ENCODE data around the gene HGS. TPM values are rescaled to one million over a fixed set of nuclear protein-coding genes. Genes with fewer than 3 reads are reported as not detected.
A peak's percentile ranks its signal among the peaks of the same experiment; 100 is the strongest.

The HGS gene
- total and polyA plus RNA-seq, 2 of the 13 experiments (the other 11 are each of a cell fraction or from before 2014, with no cell fraction given), result 73.3 to 78.1 TPM

DNA sequence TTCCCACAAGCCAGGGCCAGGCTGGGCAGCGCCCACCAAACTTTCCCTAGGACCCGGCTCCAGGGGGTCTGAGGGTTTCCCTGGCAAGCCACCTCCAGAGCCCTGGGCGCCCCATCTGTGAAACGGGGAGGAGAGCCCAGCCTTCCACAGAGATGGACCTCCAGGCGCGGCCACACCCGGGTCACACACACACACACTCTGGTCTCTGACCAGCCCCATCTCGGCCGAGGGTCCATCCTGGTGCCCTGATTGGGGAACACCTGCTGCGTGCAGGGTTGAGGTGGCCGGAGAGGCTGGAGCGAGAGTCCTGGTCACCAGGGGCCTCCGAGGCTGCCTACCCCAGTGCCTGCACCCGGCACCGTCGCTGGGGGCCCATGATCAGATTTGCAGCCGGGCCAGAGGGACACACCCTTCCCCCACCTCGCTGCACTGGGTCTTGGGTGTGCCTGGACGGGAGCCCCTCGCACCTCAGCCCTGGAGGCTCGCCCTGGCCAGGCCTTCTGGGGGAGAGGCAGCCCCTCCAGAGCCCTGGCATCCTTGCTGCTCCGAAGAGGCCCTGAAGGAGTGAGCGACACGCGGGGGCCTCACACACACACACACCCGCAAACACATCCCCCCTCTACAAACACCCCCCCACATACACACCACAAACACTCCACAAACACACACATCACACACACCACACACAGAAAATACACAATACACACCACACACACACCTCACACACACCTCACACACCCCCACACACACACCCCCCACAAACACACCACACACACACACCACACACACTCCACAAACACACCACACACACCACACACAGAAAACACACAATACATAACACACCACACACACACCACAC lies 58.0 kb downstream of the HGS start (continued):
- TF ChIP-seq, protein P1, sequence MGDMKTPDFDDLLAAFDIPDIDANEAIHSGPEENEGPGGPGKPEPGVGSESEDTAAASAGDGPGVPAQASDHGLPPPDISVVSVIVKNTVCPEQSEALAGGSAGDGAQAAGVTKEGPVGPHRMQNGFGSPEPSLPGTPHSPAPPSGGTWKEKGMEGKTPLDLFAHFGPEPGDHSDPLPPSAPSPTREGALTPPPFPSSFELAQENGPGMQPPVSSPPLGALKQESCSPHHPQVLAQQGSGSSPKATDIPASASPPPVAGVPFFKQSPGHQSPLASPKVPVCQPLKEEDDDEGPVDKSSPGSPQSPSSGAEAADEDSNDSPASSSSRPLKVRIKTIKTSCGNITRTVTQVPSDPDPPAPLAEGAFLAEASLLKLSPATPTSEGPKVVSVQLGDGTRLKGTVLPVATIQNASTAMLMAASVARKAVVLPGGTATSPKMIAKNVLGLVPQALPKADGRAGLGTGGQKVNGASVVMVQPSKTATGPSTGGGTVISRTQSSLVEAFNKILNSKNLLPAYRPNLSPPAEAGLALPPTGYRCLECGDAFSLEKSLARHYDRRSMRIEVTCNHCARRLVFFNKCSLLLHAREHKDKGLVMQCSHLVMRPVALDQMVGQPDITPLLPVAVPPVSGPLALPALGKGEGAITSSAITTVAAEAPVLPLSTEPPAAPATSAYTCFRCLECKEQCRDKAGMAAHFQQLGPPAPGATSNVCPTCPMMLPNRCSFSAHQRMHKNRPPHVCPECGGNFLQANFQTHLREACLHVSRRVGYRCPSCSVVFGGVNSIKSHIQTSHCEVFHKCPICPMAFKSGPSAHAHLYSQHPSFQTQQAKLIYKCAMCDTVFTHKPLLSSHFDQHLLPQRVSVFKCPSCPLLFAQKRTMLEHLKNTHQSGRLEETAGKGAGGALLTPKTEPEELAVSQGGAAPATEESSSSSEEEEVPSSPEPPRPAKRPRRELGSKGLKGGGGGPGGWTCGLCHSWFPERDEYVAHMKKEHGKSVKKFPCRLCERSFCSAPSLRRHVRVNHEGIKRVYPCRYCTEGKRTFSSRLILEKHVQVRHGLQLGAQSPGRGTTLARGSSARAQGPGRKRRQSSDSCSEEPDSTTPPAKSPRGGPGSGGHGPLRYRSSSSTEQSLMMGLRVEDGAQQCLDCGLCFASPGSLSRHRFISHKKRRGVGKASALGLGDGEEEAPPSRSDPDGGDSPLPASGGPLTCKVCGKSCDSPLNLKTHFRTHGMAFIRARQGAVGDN (CRISPR knock-in tag; IDR thresholded peaks at IDR 0.05), result peak; percentile 56
- TF ChIP-seq ZIK1 (CRISPR knock-in tag; IDR thresholded peaks at IDR 0.05; ENCODE audit: borderline replicate concordance, low read depth) (no peak), GLI4 (CRISPR knock-in tag; IDR thresholded peaks at IDR 0.05; ENCODE audit: borderline replicate concordance) (0 out of 2 replicates have a peak, but pooled peaks have one; percentile 39), HOXD1 (CRISPR knock-in tag; IDR thresholded peaks at IDR 0.05) (no peak), ZMYM3 (CRISPR knock-in tag; IDR thresholded peaks at IDR 0.05) (0 out of 2 replicates have a peak, but pooled peaks have one; percentile 28), SUZ12 (IDR thresholded peaks at IDR 0.05; ENCODE audit: low read depth, low read length) (no peak), ZFP90 (CRISPR knock-in tag; IDR thresholded peaks at IDR 0.05; ENCODE audit: borderline replicate concordance) (0 out of 2 replicates have a peak, but pooled peaks have one; percentile 29), ZNF383 (CRISPR knock-in tag; IDR thresholded peaks at IDR 0.05; ENCODE audit: borderline replicate concordance) (no peak), HDAC6 (IDR thresholded peaks at IDR 0.05; ENCODE audit: low read depth, low read length) (peak; percentile 55; the same call in 1 of the 2 replicates), HNRNPL (IDR thresholded peaks at IDR 0.05; ENCODE audit: low read depth, low read length) (0 out of 2 replicates have a peak, but pooled peaks have one; percentile 59), KMT2B (CRISPR knock-in tag; IDR thresholded peaks at IDR 0.05) (no peak), DNMT1 (CRISPR knock-in tag; IDR thresholded peaks at IDR 0.05) (peak; percentile 55; the same call in 1 of the 2 replicates), SNAI1 (CRISPR knock-in tag; IDR thresholded peaks at IDR 0.05; ENCODE audit: borderline replicate concordance) (no peak)
- TF ChIP-seq, protein P2, sequence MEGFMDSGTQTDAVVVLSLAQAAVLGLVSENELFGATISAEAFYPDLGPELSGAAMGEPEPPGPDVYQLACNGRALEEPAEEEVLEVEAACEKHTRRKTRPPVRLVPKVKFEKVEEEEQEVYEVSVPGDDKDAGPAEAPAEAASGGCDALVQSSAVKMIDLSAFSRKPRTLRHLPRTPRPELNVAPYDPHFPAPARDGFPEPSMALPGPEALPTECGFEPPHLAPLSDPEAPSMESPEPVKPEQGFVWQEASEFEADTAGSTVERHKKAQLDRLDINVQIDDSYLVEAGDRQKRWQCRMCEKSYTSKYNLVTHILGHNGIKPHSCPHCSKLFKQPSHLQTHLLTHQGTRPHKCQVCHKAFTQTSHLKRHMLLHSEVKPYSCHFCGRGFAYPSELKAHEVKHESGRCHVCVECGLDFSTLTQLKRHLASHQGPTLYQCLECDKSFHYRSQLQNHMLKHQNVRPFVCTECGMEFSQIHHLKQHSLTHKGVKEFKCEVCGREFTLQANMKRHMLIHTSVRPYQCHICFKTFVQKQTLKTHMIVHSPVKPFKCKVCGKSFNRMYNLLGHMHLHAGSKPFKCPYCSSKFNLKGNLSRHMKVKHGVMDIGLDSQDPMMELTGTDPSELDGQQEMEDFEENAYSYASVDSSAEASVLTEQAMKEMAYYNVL (CRISPR knock-in tag; IDR thresholded peaks at IDR 0.05; ENCODE audit: borderline replicate concordance), result no peak
- TF ChIP-seq, protein P3, sequence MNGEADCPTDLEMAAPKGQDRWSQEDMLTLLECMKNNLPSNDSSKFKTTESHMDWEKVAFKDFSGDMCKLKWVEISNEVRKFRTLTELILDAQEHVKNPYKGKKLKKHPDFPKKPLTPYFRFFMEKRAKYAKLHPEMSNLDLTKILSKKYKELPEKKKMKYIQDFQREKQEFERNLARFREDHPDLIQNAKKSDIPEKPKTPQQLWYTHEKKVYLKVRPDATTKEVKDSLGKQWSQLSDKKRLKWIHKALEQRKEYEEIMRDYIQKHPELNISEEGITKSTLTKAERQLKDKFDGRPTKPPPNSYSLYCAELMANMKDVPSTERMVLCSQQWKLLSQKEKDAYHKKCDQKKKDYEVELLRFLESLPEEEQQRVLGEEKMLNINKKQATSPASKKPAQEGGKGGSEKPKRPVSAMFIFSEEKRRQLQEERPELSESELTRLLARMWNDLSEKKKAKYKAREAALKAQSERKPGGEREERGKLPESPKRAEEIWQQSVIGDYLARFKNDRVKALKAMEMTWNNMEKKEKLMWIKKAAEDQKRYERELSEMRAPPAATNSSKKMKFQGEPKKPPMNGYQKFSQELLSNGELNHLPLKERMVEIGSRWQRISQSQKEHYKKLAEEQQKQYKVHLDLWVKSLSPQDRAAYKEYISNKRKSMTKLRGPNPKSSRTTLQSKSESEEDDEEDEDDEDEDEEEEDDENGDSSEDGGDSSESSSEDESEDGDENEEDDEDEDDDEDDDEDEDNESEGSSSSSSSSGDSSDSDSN (CRISPR knock-in tag; IDR thresholded peaks at IDR 0.05), result 0 out of 2 replicates have a peak, but pooled peaks have one; percentile 25
- TF ChIP-seq, protein P4, sequence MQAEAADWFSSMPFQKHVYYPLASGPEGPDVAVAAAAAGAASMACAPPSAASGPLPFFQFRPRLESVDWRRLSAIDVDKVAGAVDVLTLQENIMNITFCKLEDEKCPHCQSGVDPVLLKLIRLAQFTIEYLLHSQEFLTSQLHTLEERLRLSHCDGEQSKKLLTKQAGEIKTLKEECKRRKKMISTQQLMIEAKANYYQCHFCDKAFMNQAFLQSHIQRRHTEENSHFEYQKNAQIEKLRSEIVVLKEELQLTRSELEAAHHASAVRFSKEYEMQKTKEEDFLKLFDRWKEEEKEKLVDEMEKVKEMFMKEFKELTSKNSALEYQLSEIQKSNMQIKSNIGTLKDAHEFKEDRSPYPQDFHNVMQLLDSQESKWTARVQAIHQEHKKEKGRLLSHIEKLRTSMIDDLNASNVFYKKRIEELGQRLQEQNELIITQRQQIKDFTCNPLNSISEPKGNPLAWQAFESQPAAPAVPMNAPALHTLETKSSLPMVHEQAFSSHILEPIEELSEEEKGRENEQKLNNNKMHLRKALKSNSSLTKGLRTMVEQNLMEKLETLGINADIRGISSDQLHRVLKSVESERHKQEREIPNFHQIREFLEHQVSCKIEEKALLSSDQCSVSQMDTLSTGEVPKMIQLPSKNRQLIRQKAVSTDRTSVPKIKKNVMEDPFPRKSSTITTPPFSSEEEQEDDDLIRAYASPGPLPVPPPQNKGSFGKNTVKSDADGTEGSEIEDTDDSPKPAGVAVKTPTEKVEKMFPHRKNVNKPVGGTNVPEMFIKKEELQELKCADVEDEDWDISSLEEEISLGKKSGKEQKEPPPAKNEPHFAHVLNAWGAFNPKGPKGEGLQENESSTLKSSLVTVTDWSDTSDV (CRISPR knock-in tag; IDR thresholded peaks at IDR 0.05), result peak; percentile 75; the same call in 1 of the 2 replicates
